GM18505 (cell line): ENCODE measurements around the gene ZDHHC14.
"Not testable (repeated sequence)": the region's sequence is repeated elsewhere in the genome, so short reads cannot be mapped to it uniquely, and the experiment has no call there.

Source experiments
- ATAC-seq: cut with Tn5 transposase; IDR thresholded peaks from one replicate; pipeline ENCODE4 v1.9.1; 2021; ENCODE audit not compliant: unreplicated experiment
- POLR2A ChIP-seq: IDR thresholded peaks from 4 replicates; pipeline ENCODE4 v1.6.1; 2011; ENCODE audit warnings: borderline replicate concordance; ENCODE audit not compliant: insufficient read depth, insufficient read length; ENCODE audit errors: extremely low read depth

ZDHHC14 gene

GRCh38 chr6:157712585-157713295 is 331.8 kb downstream of the ZDHHC14 start:
- no peak for TF ChIP-seq POLR2A

GRCh38 chr6:157713451-157714152 is 332.6 kb downstream of the ZDHHC14 start:
- ATAC-seq = no peak
- no peak for TF ChIP-seq POLR2A

More at GRCh38 chr6:157712585-157713295, 331.8 kb downstream of the ZDHHC14 start:
- no peak for ATAC-seq

- ATAC-seq = no peak
- TF ChIP-seq POLR2A = no peak
Observed at GRCh38 chr6:157714153-157714490, 333.1 kb downstream of the ZDHHC14 start.

GRCh38 chr6:157715728-157716164 is 334.8 kb downstream of the ZDHHC14 start:
- ATAC-seq = no peak
- no peak for TF ChIP-seq POLR2A

- ATAC-seq = no peak
- no peak for TF ChIP-seq POLR2A
Observed at GRCh38 chr6:157716251-157716995, 335.4 kb downstream of the ZDHHC14 start.

GRCh38 chr6:157717340-157717748 is 336.4 kb downstream of the ZDHHC14 start:
- TF ChIP-seq POLR2A = no peak

GRCh38 chr6:157718503-157719187 is 337.7 kb downstream of the ZDHHC14 start:
- ATAC-seq = no peak
- no peak for TF ChIP-seq POLR2A

More at GRCh38 chr6:157717340-157717748, 336.4 kb downstream of the ZDHHC14 start:
- ATAC-seq = no peak

- ATAC-seq = not testable (repeated sequence)
Observed at GRCh38 chr6:157720964-157721363, 340.0 kb downstream of the ZDHHC14 start.

GRCh38 chr6:157721426-157721825 is 340.4 kb downstream of the ZDHHC14 start:
- no peak for ATAC-seq
- no peak for TF ChIP-seq POLR2A

- no peak for TF ChIP-seq POLR2A
- no peak for ATAC-seq
Observed at GRCh38 chr6:157721830-157722229, 340.8 kb downstream of the ZDHHC14 start.

GRCh38 chr6:157723376-157723775 is 342.4 kb downstream of the ZDHHC14 start:
- no peak for TF ChIP-seq POLR2A

GRCh38 chr6:157724138-157724820 is 343.3 kb downstream of the ZDHHC14 start:
- ATAC-seq = no peak
- TF ChIP-seq POLR2A = no peak

More at GRCh38 chr6:157723376-157723775, 342.4 kb downstream of the ZDHHC14 start:
- no peak for ATAC-seq

GRCh38 chr6:157724960-157725741 is 344.2 kb downstream of the ZDHHC14 start:
- ATAC-seq = no peak
- TF ChIP-seq POLR2A = no peak

GRCh38 chr6:157725836-157726235 is 344.8 kb downstream of the ZDHHC14 start:
- no peak for TF ChIP-seq POLR2A
- no peak for ATAC-seq
